Smooth muscle cell (in vitro differentiated cells): ENCODE results near the gene SYNJ2. TPM values are rescaled to one million over a fixed set of nuclear protein-coding genes. Genes with fewer than 3 reads are reported as not detected.

ENCODE experiments used
- DNase-seq: peaks from one replicate; lab custom pipeline; 2025; ENCODE audit not compliant: unreplicated experiment; lab: John Stamatoyannopoulos, UW
- H2AFZ ChIP-seq: fragments of 200-600 bp; sonication (generic); 2 replicates; pipeline ENCODE4 v1.6.0; 2016; ENCODE audit warnings: antibody characterized with exemption, low read depth, mild to moderate bottlenecking
- H3F3A ChIP-seq: fragments of 200-600 bp; sonication (generic); 2 replicates; pipeline ENCODE4 v1.6.0; 2017; ENCODE audit warnings: antibody characterized with exemption, low read depth
- H3K27ac ChIP-seq: fragments of 200-600 bp; sonication (generic); 2 replicates; pipeline ENCODE4 v1.5.1; 2016; ENCODE audit warnings: low read depth, mild to moderate bottlenecking
- H3K27me3 ChIP-seq: fragments of 200-600 bp; sonication (generic); 2 replicates; pipeline ENCODE4 v1.6.1; 2016; ENCODE audit warnings: low read depth, mild to moderate bottlenecking
- H3K36me3 ChIP-seq: fragments of 200-600 bp; sonication (generic); 2 replicates; pipeline ENCODE4 v1.5.1; 2016; ENCODE audit warnings: low read depth
- H3K4me1 ChIP-seq: fragments of 200-600 bp; sonication (generic); 2 replicates; pipeline ENCODE4 v1.5.1; 2016; ENCODE audit warnings: low read depth
- H3K4me2 ChIP-seq: fragments of 200-600 bp; sonication (generic); 2 replicates; pipeline ENCODE4 v1.6.0; 2016; ENCODE audit warnings: mild to moderate bottlenecking
- H3K4me3 ChIP-seq: fragments of 200-600 bp; sonication (generic); 2 replicates; pipeline ENCODE4 v1.5.1; 2016; ENCODE audit warnings: mild to moderate bottlenecking
- H3K79me2 ChIP-seq: fragments of 200-600 bp; sonication (generic); 2 replicates; pipeline ENCODE4 v1.6.0; 2016; ENCODE audit warnings: low read depth, mild to moderate bottlenecking
- H3K9ac ChIP-seq: fragments of 200-600 bp; sonication (generic); 2 replicates; pipeline ENCODE4 v1.6.0; 2016; ENCODE audit warnings: low read depth
- H3K9me3 ChIP-seq: fragments of 200-600 bp; sonication (generic); replicated peaks from 2 replicates; pipeline ENCODE4 v1.5.1; 2016; ENCODE audit warnings: low read depth
- H4K20me1 ChIP-seq: fragments of 200-600 bp; sonication (generic); 2 replicates; pipeline ENCODE4 v1.6.0; 2016; ENCODE audit warnings: low read depth
- WGBS: methylation state at CpG from one replicate; pipeline ENCODE4 v1.1.7; 2016; ENCODE audit warnings: low lambda C conversion rate; 5-methylcytosine and 5-hydroxymethylcytosine counted together
- polyA plus RNA-seq: library from polyadenylated mRNA; unstranded; fragments of >200 nt; fragmentation: Nextera tagmentation; extraction: Ambion mirVana; gene quantifications from 2 replicates; pipeline ENCODE4 v1.2.1, GENCODE V29; 2016
- total RNA-seq: library from RNA; depleted of rRNA; stranded (reverse); fragments of >200 nt; gene quantifications from 2 replicates; pipeline ENCODE4 v1.2.3, GENCODE V29; 2014
- TF ChIP-seq, protein P1 (sequence below): fragments of 200-600 bp; sonication (generic); IDR thresholded peaks from 2 replicates; pipeline ENCODE4 v1.5.1; 2017; ENCODE audit warnings: borderline replicate concordance, mild to moderate bottlenecking, antibody characterized with exemption; ENCODE audit not compliant: insufficient read depth, poor library complexity, severe bottlenecking

The SYNJ2 gene
- total and polyA plus RNA-seq, 2 experiments from 2014 or later: 6.0 to 6.1 TPM

DNA sequence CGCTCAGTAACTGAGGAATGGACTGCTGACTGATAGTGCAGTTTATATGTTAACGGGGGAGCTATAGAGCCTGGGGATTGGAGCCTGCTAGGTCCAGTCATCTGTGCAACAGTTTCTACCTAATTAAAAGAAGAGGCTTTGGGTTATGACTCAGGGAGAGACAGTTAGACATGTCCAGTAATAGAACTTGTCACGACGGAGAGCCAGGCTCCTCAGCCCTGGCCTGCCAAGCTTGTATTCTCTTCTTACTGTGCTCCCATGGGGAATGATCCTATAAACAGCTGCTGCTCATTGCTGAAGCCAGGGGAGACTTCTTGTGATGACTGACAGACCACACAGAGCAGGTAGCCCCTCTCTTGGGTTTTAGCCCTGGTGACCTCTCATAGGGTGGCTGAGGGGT, 69.3 kb downstream of the SYNJ2 start:
- no peak overlapping the region for H2AFZ ChIP-seq
- TF ChIP-seq, protein P1, sequence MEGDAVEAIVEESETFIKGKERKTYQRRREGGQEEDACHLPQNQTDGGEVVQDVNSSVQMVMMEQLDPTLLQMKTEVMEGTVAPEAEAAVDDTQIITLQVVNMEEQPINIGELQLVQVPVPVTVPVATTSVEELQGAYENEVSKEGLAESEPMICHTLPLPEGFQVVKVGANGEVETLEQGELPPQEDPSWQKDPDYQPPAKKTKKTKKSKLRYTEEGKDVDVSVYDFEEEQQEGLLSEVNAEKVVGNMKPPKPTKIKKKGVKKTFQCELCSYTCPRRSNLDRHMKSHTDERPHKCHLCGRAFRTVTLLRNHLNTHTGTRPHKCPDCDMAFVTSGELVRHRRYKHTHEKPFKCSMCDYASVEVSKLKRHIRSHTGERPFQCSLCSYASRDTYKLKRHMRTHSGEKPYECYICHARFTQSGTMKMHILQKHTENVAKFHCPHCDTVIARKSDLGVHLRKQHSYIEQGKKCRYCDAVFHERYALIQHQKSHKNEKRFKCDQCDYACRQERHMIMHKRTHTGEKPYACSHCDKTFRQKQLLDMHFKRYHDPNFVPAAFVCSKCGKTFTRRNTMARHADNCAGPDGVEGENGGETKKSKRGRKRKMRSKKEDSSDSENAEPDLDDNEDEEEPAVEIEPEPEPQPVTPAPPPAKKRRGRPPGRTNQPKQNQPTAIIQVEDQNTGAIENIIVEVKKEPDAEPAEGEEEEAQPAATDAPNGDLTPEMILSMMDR: no peak
- peak overlapping the region; percentile 88 for H3K27ac ChIP-seq
- no peaks in the 10 kb centered on the region for H4K20me1 ChIP-seq
- 34% methylated on average over 4 of the region's 4 CpGs for WGBS
- no peaks in the 10 kb centered on the region for H3K79me2 ChIP-seq
- no peaks in the 10 kb centered on the region for H3K4me1 ChIP-seq
- no peaks in the 10 kb centered on the region for H3F3A ChIP-seq
- no peak for DNase-seq
- no peaks in the 10 kb centered on the region for H3K9me3 ChIP-seq
- H3K4me3 ChIP-seq: no peak overlapping the region
- no peak overlapping the region for H3K9ac ChIP-seq
- H3K36me3 ChIP-seq: no peaks in the 10 kb centered on the region
- peak overlapping the region; percentile 29 for H3K4me2 ChIP-seq
- no peaks in the 10 kb centered on the region for H3K27me3 ChIP-seq

DNA sequence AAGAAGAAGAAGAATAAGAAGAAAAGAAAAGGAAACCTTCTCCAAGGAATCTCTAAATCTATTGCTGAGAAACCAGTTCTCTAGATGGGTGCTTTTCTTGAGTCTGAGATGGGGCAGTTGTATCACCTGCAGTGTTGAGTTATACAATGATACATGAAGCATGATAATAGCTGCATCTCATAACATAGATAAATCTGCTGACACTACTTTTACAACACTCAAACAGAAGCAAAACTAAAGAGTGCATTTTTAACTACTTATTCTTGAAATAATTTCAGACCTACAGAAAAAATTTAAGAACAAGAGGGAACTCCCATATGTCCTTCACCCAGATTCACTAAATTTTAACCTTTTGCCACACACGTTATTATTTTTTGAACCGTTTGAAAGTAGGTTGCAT, 70.3 kb downstream of the SYNJ2 start:
- no peak for DNase-seq
- H3K9me3 ChIP-seq: no peaks in the 10 kb centered on the region
- H2AFZ ChIP-seq: no peak overlapping the region
- no peak overlapping the region for H3K4me2 ChIP-seq
- H3K4me1 ChIP-seq: no peaks in the 10 kb centered on the region
- no peaks in the 10 kb centered on the region for H3K27me3 ChIP-seq
- H4K20me1 ChIP-seq: no peaks in the 10 kb centered on the region
- TF ChIP-seq, protein P1: no peak
- H3K27ac ChIP-seq: no peak overlapping the region
- no peaks in the 10 kb centered on the region for H3F3A ChIP-seq
- H3K4me3 ChIP-seq: no peak overlapping the region
- H3K9ac ChIP-seq: no peak overlapping the region
- H3K79me2 ChIP-seq: no peaks in the 10 kb centered on the region
- WGBS: 98% methylated on average over 2 of the region's 2 CpGs
- no peaks in the 10 kb centered on the region for H3K36me3 ChIP-seq

DNA sequence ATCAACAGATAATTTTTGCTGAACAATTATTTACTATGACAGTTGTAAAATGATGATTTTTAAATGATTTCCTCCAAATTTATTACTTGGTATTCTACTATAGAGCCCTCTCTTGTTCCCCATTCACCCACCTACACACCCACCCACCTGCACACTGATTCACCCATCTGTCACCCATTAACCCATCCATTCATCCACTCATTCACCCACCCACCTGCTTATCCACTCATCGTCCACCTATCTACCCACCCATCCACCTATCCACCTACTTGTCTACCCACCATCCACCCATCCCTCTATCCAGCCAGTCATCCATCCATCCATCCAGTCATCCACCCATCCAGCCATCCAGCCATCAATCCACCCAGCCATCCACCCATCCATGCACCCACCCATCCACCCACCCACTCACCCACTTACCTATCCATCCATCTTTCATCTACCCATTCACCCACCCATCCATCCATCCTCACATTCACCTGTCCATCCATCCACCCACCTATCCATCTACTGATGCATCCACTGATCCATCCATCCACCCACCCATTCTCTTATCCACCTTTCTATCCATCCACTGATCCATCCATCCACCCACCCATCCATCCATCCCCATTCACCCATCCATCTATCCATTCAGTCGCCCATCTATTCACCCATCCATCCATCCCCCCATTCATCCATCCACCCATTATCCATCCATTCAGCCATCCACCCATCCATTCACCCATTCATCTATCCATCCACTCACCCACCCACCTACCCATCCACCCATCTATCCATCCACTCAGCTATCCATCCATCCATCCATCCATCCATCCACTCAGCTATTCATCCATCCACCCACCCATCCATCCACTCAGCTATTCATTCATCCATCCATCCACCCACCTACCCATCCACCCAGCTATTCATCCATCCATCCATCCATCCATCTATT, 72.0 kb downstream of the SYNJ2 start:
- WGBS: 69% methylated on average over 2 of the region's 2 CpGs
- no peak overlapping the region for H3K4me2 ChIP-seq
- H3K36me3 ChIP-seq: no peaks in the 10 kb centered on the region
- TF ChIP-seq, protein P1: no peak
- no peaks in the 10 kb centered on the region for H3K4me1 ChIP-seq
- DNase-seq: no peak
- H3K27ac ChIP-seq: no peak overlapping the region
- no peaks in the 10 kb centered on the region for H3K9me3 ChIP-seq
- H3F3A ChIP-seq: peaks cover 6% of the 10 kb centered on the region
- H4K20me1 ChIP-seq: no peaks in the 10 kb centered on the region
- no peaks in the 10 kb centered on the region for H3K27me3 ChIP-seq
- H3K79me2 ChIP-seq: no peaks in the 10 kb centered on the region
- no peak overlapping the region for H3K4me3 ChIP-seq
- H2AFZ ChIP-seq: no peak overlapping the region
- no peak overlapping the region for H3K9ac ChIP-seq
